Stimulated activated CD8-positive, alpha-beta memory T cell treated with anti-CD3 and anti-CD28 coated beads, Interleukin-7, amount 100 ng/mL, for 48 hours (primary cell): ENCODE measurements around the gene AFAP1L2.

Experiments
- DNase-seq, 2 donors: peaks; one replicate each; pipeline ENCODE4 v3.0.0-alpha.2; 2020; ENCODE audit warnings: low read depth in 1 of 2; ENCODE audit errors: extremely low read depth in 1 of 2

AFAP1L2 gene

GRCh38 chr10:114276066-114276465 lies 128.2 kb downstream of the AFAP1L2 start:
- no peak for DNase-seq

GRCh38 chr10:114274616-114275453 lies 129.5 kb downstream of the AFAP1L2 start:
- no peak for DNase-seq

GRCh38 chr10:114273910-114274309 lies 130.4 kb downstream of the AFAP1L2 start:
- no peak for DNase-seq

- DNase-seq, result no peak
These were observed 131.6 kb downstream of the AFAP1L2 start for GRCh38 chr10:114272696-114273095.

- DNase-seq, result no peak
These were observed 132.5 kb downstream of the AFAP1L2 start for GRCh38 chr10:114271779-114272167.

- no peak for DNase-seq
These were observed 133.1 kb downstream of the AFAP1L2 start for GRCh38 chr10:114271075-114271778.

GRCh38 chr10:114266521-114266920 lies 137.8 kb downstream of the AFAP1L2 start:
- DNase-seq, result no peak

GRCh38 chr10:114265392-114266053 lies 138.8 kb downstream of the AFAP1L2 start:
- no peak for DNase-seq

GRCh38 chr10:114262496-114262895 lies 141.8 kb downstream of the AFAP1L2 start:
- no peak for DNase-seq

GRCh38 chr10:114261076-114261475 lies 143.2 kb downstream of the AFAP1L2 start:
- no peak for DNase-seq

- DNase-seq, result no peak
These were observed 143.9 kb downstream of the AFAP1L2 start for GRCh38 chr10:114260366-114260765.

GRCh38 chr10:114259824-114260223 lies 144.5 kb downstream of the AFAP1L2 start:
- DNase-seq, result no peak

- DNase-seq, result no peak
These were observed 145.9 kb downstream of the AFAP1L2 start for GRCh38 chr10:114258274-114258840.

- DNase-seq, result no peak
These were observed 146.8 kb downstream of the AFAP1L2 start for GRCh38 chr10:114257498-114257897.

- DNase-seq, result no peak
These were observed 147.5 kb downstream of the AFAP1L2 start for GRCh38 chr10:114256822-114257221.

GRCh38 chr10:114256008-114256765 lies 148.1 kb downstream of the AFAP1L2 start:
- no peak for DNase-seq

GRCh38 chr10:114255227-114255626 lies 149.1 kb downstream of the AFAP1L2 start:
- no peak for DNase-seq

- no peak for DNase-seq
These were observed 151.4 kb downstream of the AFAP1L2 start for GRCh38 chr10:114252883-114253282.

- DNase-seq, result no peak
These were observed 152.2 kb downstream of the AFAP1L2 start for GRCh38 chr10:114252092-114252491.

GRCh38 chr10:114250716-114251115 lies 153.6 kb downstream of the AFAP1L2 start:
- DNase-seq, result no peak

GRCh38 chr10:114250236-114250635 lies 154.1 kb downstream of the AFAP1L2 start:
- no peak for DNase-seq
